Femur (tissue), 1 donor: ENCODE measurements around the gene GABRP.
"Not testable (repeated sequence)": the region's sequence is repeated elsewhere in the genome, so short reads cannot be mapped to it uniquely, and the experiment has no call there.

Experiments used
- DNase-seq: peaks from one replicate; pipeline ENCODE4 v3.0.0-alpha.2; 2017

The GABRP gene

DNA sequence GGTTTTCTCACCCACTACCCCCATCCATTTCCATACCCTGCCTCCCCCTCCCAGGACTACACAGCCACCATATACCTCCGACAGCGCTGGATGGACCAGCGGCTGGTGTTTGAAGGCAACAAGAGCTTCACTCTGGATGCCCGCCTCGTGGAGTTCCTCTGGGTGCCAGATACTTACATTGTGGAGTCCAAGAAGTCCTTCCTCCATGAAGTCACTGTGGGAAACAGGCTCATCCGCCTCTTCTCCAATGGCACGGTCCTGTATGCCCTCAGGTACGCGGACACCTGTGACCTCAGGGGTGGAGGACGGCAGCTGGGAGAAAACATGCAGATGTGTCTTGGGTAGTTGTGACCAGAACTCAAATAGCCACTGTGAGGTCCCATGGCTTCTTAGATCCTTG is 11.6 kb downstream of the GABRP start:
- DNase-seq: no peak

DNA sequence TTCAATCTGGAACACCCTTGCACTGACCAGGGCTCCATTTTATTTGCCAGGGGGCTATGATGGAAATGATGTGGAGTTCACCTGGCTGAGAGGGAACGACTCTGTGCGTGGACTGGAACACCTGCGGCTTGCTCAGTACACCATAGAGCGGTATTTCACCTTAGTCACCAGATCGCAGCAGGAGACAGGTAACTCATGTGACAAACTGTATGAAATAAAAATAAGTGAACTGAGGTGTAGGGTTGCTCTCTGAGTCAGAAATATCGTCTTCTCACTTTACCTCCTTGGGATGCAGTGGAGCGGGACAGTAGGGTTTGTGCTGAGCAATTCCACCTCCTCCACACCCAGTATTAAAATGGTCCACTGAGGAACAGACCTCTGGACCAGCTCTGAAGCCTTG is 22.1 kb downstream of the GABRP start:
- no peak for DNase-seq

DNA sequence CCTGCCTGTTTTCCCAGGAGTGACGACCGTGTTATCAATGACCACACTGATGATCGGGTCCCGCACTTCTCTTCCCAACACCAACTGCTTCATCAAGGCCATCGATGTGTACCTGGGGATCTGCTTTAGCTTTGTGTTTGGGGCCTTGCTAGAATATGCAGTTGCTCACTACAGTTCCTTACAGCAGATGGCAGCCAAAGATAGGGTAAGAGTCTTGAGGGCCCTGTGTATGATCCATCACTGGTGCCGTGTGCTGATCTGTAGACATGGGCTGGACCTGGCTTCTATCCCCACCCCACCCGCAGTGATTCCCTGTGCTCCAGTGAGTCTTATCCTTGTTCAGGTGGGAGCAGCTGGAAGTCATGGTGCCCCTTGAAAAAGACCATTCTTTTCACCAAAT is 26.0 kb downstream of the GABRP start:
- DNase-seq: no peak

DNA sequence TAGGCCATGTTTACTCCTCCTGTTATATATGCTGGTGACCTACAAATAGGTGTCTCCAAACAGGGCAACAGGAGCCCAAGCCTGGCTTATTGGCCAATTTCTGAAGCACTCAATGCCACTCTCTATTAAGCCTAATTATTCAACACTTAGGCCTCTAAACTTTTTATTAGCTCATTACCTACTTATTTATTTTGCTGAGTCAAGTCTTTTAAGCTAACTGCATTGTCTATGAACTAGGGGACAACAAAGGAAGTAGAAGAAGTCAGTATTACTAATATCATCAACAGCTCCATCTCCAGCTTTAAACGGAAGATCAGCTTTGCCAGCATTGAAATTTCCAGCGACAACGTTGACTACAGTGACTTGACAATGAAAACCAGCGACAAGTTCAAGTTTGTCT is 28.2 kb downstream of the GABRP start:
- no peak for DNase-seq

DNA sequence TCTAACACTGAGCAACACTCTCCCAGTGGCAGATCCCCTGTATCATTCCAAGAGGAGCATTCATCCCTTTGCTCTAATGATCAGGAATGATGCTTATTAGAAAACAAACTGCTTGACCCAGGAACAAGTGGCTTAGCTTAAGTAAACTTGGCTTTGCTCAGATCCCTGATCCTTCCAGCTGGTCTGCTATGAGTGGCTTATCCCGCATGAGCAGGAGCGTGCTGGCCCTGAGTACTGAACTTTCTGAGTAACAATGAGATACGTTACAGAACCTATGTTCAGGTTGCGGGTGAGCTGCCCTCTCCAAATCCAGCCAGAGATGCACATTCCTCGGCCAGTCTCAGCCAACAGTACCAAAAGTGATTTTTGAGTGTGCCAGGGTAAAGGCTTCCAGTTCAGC is 29.7 kb downstream of the GABRP start:
- no peak for DNase-seq

DNA sequence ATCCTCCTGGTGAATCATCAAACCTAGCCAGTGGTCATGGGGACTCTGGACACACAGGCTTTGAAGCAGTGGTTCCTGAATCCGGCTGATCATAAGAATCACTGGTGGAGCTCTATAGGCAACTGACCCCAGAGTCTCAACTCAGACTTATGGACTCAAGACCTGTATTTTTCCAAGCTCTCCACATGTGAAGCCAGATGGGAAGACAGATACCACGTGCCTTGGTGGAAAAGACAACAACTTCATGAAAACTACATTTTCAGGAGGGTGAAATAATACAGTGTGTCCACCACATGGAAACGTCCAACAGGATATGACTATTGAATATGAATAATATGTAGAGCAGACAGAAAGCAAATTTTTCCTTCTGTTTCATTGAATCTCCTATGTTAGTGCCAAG is 33.7 kb downstream of the GABRP start:
- no peak for DNase-seq

DNA sequence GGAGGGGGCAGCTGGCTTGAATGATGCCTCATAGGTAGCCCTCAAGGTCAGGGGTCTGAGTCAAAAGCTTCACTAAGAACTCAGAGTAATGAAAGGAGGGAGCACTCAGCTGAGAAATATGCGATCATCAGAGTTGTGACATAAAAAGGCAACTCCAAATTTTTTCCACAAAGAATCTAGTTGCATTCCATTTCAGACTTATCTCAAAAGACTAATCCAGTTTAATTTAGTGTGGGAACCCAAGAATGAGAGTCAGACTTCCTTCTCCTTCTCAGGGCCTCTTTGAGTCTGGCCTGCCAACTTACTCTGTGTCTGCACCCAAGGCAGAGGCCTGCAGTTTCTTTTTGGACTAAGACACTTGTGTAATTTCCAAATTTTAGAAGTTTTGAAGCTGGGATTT is 34.7 kb downstream of the GABRP start:
- DNase-seq: peak; percentile 19

DNA sequence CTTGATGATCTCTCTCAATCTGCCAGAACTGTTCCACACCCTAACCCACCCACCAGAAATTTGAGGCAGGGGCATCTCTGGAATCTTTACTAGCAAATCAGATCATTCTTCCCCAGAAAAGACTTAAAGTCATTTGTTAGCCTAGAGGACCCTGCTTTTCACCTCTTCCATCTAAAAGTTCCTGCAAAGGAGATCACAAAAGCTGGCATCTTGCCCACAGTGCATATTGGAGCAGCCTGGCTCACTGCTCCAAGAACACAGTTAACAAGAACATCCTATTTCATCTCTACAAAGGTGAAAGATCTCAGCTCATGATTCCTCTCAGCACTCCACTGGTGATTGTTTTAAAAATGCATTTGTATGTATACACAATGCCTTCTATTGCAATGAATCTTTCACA is 36.3 kb downstream of the GABRP start:
- DNase-seq: no peak

DNA sequence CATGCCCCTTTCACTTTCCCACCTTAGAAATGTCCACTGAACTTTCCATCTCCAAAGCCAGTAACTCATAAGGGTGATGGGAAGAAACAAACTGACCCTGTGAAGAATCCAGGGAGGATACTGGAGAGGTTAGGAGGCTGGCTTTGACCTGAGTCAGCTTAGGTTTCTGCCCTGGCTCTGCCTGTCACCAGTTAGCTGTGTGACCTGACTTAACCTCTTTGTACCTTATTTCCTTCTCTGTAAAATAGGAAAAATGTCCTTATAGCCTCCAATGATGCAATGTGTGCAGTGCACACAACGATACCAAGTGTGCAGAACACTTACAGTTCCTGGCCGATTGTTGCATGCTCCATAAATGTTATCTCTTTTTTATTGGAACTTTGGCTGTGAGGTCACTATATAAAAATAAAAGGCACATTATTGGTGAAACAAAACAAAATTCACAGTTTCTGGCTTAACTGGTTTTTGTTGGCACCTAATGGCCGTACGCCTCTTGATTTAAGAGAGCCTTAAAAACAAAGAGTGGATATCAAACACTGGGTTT is 37.8 kb downstream of the GABRP start:
- DNase-seq: no peak

DNA sequence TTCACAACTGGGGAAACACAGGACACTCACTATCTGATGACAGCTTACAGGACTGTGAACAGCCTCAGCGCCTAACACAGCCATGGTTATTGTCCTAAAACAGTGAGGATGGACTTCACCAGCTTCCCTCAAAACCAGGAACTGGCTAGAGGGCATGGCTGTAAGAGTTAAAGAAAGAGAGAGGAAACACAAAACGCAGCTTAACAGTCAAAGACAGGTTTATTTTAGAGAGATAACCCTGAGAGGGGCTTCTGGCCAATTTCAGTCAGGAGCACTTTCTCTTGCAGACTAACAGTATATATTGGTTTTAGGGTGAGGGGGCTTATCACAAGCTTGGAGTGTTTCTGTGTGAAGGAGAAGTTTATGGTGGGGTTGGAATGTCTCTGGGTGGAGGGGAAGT is 42.6 kb downstream of the GABRP start:
- no peak for DNase-seq

DNA sequence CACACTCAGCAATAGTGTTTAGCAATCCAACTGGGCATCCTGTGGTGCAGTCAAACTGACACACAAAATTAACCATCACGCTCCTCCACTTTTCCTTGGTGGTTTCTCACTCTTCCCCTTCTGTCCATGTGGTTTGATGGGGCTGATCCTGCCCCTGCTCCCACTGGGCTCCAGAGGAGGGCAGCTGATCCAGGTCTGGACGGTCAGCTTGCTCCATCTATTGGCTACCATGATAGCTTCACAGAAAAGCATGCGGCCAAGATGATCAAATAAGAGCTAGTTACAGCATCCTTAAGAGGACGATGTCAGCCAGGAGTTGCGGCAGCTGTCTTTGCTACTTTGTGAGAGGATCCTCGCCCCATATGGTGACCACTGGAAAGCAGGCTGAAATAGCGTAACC is 48.7 kb downstream of the GABRP start:
- DNase-seq: no peak

DNA sequence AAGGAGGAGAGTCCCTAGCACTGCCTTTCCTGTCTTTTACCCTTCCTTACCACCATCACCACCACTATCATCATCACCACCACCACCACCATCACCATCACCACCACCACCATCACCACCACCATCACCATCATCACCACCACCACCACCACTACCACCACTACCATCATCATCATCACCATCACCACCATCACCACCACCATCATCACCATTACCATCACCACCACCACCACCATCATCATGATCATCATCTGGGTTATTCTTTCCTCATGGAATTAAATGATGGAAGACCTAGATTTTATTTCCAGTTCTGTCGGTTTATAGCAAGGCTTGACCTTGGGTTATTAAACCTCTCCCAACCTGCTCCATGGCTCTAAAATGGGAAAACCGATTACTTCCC is 50.5 kb downstream of the GABRP start:
- not testable (repeated sequence) for DNase-seq

DNA sequence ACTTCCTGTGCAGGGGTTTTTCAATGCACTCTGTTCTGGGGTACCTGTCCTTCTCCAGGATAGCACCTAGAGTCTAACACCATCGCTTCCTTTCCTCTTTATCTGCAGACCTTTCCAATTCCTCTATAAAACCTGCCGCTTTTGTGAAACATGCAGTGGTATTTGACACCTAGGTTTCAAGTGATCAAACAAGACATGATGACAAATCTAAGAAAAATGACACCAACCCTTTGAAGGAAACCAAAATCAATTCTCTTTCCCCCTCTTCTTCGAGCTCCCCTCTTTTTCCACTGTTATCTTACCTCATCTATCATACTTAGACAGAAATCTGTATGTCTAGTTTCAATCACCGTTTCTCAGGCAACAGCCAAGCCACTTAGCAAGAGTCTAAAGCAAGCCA is 52.7 kb downstream of the GABRP start:
- DNase-seq: no peak

DNA sequence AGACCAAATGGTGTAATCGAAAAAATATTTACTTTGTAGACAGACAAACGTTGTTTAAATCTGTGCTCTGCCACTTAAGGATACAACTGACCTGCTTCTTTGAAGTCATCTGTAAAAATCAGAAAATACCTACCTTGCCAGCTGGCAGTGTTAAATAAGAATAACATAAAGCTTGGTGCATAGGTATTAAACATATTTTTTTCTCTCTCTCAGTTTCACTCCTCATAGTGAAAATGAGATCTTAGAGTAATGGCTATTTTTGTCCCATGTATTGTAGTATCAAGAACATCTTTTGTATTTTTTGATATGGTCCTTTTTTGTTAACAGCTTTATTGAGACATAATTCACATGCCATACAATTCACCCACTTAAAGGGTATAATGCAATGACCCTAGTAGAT is 60.3 kb downstream of the GABRP start:
- no peak for DNase-seq

DNA sequence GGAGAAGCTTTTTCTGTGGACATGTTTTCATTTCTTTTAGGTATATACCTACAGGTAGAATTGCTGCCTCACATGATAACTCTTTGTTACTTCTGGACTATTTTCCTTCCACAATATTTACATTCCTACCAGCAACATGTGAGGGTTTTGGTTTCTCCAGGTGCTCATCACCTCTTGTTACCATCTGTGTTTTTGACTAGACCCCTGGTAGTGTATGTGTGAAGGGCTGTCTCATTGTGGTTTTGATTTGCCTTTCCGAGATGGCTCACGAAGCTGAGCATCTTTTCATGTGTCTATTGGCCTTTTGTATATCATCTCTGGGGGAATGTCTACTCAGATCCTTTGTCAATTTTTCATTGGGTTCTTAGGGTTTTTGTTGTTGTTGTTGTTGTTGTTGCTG is 61.1 kb downstream of the GABRP start:
- no peak for DNase-seq

DNA sequence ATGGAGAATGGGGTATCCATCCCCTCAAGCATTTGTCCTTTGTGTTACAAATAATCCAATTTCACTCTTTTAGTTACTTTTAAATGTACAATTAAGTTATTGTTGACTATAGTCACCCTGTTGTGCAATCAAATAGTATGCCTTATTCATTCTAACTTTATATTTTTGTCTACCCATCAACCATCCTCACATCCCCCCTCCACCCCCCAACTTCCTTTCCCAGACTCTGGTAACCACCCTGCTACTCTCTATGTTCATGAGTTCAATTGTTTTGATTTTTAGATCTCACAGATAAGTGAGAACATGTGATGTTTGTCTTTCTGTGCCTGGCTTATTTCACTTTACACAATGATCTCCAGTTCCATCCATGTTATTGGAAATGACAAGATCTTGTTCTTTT is 62.9 kb downstream of the GABRP start:
- DNase-seq: no peak

DNA sequence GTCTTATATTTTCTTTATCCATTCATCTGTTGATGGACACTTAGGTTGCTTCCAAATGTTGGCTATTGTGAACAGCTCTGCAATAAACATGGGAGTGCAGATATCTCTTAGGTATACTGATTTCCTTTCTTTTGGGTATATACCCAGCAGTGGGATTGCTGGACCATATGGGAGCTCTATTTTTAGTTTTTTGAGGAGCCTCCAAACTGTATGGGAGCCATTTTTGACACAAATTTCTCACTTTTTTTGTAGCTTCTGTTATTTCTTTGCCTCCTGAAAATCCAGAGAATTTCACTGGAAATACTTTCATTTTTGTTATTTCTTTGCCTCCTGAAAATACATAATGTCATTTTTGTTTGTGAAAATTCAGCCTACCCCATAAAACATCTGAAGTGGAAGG is 63.3 kb downstream of the GABRP start:
- no peak for DNase-seq

DNA sequence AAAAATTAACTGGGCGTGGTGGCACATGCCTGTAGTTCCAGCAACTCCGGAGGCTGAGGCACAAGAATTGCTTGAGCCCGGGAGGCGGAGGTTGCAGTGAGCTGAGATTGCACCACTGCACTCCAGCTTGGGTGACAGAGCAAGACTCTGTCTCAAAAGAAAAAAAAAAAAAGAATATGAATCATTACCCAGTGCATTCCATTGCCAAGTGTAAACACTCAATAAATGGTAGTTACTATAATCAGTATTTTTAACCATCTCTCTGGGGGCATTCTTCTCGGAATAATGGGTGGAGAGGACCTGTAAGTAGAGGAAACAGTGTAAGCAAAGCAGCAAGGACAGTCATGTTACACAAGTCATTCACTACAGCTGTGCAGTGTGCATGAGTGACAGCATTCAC is 64.5 kb downstream of the GABRP start:
- no peak for DNase-seq

DNA sequence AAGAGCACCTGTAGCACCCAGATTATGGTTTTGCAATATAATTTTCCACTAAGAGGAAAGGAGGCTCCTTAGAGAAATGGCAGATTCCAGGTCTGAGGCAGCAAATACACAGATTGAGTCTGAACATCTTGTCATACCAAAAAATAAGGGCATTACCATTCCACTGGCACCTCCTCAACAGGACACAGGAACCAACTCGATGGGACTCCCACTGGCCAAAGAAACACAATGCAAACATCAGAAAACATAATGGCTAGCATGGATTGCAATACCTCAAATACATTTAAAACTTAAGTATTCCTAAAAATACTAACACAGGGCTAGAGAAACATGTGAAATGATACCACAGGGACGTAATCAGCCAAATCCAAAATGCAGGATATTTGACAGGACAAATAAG is 65.8 kb downstream of the GABRP start:
- DNase-seq: no peak

DNA sequence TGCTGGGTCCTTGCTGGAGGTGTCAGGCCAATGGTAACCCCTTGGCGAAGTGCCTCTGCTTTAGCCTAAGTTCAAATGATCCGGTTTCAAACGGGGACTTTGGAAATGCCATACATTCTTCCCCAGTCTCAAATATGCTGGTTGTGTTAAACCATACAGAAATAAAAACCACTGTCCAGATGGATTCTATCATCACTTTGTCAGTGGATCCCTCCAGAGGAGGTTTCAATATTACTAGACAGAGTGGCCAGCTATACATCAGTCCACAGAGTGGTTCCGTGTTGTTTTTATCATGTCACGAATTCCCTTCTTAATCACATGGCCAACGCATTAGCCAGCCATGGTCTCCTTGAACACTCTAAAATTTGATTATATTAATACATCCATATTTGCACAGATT is 71.0 kb downstream of the GABRP start:
- DNase-seq: no peak

DNA sequence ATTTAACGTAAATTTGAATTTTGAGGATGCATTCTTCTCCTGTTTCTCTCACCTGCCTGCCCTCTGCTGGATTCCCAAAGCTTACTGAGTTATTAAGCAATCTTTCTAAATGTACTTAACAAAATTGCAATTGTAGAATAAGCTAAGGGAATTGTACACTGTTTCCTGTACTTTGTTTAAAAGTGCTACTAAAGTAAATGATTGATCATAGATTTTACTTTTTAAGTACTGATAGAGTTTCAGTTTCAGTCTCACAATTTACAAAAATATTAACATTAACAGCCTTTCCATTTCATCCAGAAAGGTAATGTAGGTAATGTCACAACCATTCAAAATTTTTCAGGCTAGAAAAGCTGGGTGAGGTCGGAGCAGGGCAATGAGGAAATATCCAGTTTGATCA is 73.5 kb downstream of the GABRP start:
- DNase-seq: no peak

DNA sequence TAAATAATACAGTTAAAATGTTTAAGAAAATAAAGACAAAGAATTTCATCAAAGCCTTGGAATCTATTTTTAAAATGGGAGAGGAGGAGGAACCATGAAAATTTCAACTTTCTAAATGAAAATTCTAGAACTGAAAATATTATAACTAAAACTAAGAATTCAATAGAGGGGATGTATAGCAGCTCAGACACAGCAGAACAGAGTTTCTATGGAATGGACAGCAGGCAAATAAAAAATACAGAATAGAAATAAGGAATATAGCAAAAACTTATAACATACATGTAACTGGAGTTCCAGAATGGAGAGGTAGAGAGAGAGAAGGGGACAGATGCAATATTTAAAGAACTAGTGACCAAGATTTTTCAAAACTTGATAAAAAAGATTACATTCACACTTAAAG is 76.9 kb downstream of the GABRP start:
- DNase-seq: no peak

DNA sequence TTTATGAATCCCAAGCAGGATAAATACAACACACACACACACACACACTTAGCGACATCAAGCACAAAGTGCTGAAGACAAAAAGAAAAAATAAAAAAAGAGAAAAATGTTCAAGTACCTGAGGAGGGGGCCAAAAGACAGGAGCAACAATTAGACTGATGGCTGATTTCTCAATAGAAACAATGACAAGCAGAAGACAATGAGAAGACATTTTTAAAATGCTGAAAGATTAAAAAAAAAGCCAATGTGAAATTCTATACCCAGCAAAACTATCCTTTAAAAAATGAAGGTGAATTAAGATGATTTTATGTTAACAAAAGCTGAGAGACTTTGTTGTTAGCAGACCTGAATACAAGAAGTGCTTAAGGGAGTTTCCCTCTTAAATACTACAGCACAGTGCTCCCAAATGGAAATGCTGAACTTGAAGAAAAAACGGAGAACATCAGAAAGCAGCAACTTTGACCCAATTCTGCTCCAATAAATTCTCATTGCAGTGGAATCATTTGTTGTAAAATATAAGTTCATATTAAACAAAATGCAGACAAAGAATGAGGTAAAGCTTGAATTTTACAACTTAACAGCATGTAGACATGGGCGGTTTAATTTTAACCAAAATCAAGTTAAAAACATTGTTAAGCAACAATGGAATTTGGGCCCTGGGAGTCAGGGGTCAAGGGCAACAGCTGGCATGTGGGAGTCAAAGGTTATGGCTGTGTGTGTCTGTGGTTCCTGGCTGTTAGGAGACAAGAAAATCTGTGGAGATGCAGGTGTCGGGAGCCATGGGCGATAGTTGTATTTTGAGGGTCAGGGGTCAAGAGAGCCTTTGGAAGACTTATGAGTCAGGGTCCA is 77.5 kb downstream of the GABRP start:
- DNase-seq: no peak

DNA sequence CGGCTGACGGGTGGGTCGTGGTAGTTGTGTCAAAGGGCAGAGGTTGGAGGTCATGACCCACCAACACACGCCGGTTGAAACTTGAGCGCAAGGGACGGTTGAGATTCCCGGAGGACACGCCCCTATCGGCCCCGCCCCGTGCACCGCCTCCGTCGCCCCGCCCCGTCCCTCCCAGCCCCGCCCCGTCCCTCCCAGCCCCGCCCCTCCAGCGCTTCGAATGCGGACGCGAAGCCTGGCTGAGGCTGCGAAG is 78.1 kb downstream of the GABRP start:
- no peak for DNase-seq
